Measurements from ENCODE around the gene C16orf90.
"Not testable (repeated sequence)": the region's sequence is repeated elsewhere in the genome, so short reads cannot be mapped to it uniquely, and the experiment has no call there.

C16orf90 gene

GRCh38 chr16:3484318-3485096 lies 10.8 kb downstream of the C16orf90 start:
- no peak for DNase-seq (ENCODE audit: low spot score)

GRCh38 chr16:3482659-3483241 lies 12.5 kb downstream of the C16orf90 start:
- no peak for DNase-seq (ENCODE audit: low spot score)

- no peak for DNase-seq (ENCODE audit: low spot score)
Observed at GRCh38 chr16:3481696-3482658, 13.3 kb downstream of the C16orf90 start.

- no peak for DNase-seq (ENCODE audit: low spot score)
Observed at GRCh38 chr16:3480901-3481695, 14.2 kb downstream of the C16orf90 start.

GRCh38 chr16:3479654-3480216 lies 15.6 kb downstream of the C16orf90 start:
- no peak for DNase-seq (ENCODE audit: low spot score)

- DNase-seq (ENCODE audit: low spot score), result no peak
Observed at GRCh38 chr16:3478242-3478925, 16.9 kb downstream of the C16orf90 start.

- no peak for DNase-seq (ENCODE audit: low spot score)
Observed at GRCh38 chr16:3476409-3476808, 18.9 kb downstream of the C16orf90 start.

- no peak for DNase-seq (ENCODE audit: low spot score)
Observed at GRCh38 chr16:3475604-3476375, 19.5 kb downstream of the C16orf90 start.

GRCh38 chr16:3474870-3475269 lies 20.4 kb downstream of the C16orf90 start:
- not testable (repeated sequence) for DNase-seq (ENCODE audit: low spot score)

- no peak for DNase-seq (ENCODE audit: low spot score)
Observed at GRCh38 chr16:3474136-3474779, 21.0 kb downstream of the C16orf90 start.

- DNase-seq (ENCODE audit: low spot score), result not testable (repeated sequence)
Observed at GRCh38 chr16:3473596-3473943, 21.7 kb downstream of the C16orf90 start.

GRCh38 chr16:3472878-3473595 lies 22.3 kb downstream of the C16orf90 start:
- no peak for DNase-seq (ENCODE audit: low spot score)

- no peak for DNase-seq (ENCODE audit: low spot score)
Observed at GRCh38 chr16:3471518-3472176, 23.6 kb downstream of the C16orf90 start.

- no peak for DNase-seq (ENCODE audit: low spot score)
Observed at GRCh38 chr16:3470723-3471122, 24.6 kb downstream of the C16orf90 start.

- no peak for DNase-seq (ENCODE audit: low spot score)
Observed at GRCh38 chr16:3469736-3470135, 25.6 kb downstream of the C16orf90 start.

- DNase-seq (ENCODE audit: low spot score), result no peak
Observed at GRCh38 chr16:3468501-3468900, 26.8 kb downstream of the C16orf90 start.

- DNase-seq (ENCODE audit: low spot score), result no peak
Observed at GRCh38 chr16:3467921-3468320, 27.4 kb downstream of the C16orf90 start.

- DNase-seq (ENCODE audit: low spot score), result no peak
Observed at GRCh38 chr16:3467182-3467581, 28.1 kb downstream of the C16orf90 start.
